HuH-7.5 (cell line): ENCODE data around the gene MAP2.

Experiments
- DNase-seq: peaks from one replicate; pipeline ENCODE4 v3.0.0; 2011; ENCODE audit warnings: low spot score

MAP2 gene

DNA sequence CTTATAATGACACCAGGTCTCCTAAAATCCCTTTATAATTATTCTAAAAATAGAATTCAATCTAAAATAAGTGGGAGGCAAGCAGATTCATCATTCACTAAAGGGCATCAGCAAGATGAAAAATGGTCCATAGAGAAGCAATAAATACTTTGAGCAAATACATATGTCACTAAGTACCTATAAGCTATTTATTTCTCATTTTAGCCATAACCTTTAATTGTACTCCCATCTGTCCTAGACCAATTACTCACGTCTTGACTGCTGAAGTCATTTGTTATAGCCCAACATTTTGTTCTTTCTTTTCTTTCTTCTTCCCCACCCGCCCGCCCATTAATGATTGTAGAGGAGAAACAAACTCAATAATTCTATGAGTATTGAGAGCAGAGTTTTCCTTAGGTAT, 105.7 kb downstream of the MAP2 start:
- DNase-seq, result no peak

GRCh38 chr2:209532321-209532720, 108.5 kb downstream of the MAP2 start:
- DNase-seq, result no peak

- DNase-seq, result no peak
Measured at GRCh38 chr2:209533391-209533790, 109.5 kb downstream of the MAP2 start.

GRCh38 chr2:209534228-209534627, 110.4 kb downstream of the MAP2 start:
- DNase-seq, result no peak

DNA sequence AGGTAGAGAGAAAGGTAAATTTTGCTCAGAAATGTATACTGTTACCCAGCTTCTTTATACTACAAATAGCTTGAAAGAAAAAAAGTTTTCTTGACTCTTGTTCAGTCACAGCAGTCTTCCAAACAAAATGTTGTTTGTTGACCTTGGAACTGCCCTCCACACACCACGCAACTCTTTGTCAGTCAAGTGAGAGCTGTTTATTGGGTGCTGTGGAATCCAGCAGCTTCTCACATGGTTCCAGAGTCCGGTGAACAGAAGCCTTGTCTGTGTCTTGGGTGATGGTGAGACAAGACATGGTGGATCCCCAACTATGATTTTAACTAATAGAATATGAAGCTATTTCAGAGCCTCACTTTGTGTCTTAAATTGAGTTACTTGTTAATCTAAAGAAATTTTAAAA, 112.5 kb downstream of the MAP2 start:
- DNase-seq, result no peak

DNA sequence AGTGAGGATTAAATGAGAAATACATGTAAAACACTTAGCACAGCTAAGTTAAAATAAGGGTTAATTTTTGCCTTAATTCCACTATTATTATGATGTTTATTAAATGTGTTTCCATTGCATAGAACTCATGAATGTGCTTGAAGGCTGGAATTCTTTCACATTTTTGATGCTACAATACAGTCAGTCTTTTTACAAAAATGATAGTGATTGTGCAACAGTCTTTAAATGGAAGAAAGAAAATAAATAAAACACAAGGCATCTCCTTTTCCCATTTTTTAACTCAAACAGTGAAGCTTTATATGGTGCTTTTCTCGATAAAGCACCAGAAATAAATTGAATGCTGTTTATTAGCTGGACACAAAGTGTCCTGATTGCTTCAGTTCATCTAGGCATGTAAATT, 123.9 kb downstream of the MAP2 start:
- no peak for DNase-seq

DNA sequence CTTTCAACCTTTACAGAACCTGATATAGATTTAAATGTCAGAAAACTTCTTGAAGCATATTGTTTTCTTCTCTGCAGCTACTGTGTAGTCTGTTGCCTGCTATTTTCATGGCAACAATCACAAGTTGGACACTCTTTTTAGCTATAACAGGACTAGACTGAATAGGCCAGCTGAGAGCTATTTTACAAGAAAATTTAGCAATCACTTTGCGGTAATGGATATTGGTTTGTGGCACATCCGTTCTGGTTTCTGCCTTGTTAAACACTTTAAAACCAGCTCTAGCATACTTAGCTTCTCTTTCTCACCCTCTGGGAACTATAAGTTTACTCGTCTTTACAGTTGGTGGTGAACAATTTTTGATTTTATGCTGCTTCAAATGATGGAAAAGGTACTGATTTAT, 125.7 kb downstream of the MAP2 start:
- no peak for DNase-seq

GRCh38 chr2:209553913-209554312, 130.1 kb downstream of the MAP2 start:
- DNase-seq, result no peak

DNA sequence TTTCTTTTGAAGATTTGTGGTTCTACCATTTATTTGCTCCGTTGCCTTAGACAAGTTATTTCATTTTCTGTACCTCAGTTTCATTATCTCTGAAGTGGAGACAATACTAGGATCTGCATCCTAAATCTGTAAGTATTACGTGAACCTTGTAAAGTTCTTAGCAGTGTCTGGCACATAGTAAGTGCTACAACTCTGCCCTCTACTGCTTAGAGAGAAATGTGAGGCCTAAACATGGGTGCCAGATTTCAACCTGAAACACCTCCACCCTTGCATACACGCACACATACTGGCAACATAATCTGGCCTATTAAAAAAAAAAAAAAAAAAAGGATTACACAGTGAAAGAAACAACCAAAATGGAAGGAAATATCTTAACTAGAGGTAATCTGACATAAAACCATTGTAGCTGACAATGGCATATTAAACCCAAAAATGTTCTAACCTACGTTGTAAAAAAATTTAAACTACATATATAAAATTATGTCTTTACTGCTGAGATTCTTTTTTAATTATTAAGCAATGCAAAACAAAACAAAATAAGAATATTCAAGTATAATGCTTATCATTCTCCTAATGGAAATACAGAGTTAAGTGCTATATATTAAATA, 132.6 kb downstream of the MAP2 start:
- DNase-seq, result peak; percentile 15

GRCh38 chr2:209560911-209561310, 137.1 kb downstream of the MAP2 start:
- no peak for DNase-seq

DNA sequence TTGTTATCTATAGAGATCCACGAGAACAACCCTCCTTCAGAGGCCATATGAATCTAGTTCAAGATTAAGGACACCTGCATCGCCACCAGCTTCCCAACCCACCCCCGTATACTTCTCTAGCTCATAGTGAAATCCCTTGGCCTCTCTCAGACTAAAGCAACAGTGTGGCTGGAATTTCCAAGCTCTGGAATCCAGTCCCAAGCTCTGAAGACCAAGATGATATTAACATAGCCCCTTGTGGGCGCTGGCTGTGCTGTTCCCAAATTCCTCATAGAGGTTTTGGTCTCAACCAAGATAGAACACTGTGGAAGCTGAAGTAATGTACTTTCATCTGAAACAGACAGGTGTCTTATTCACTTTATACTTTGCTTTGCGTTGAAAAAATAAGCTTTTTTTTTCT, 139.6 kb downstream of the MAP2 start:
- DNase-seq, result no peak

GRCh38 chr2:209564816-209565215, 141.0 kb downstream of the MAP2 start:
- DNase-seq, result no peak

- DNase-seq, result no peak
Measured at GRCh38 chr2:209565896-209566582, 142.2 kb downstream of the MAP2 start.

DNA sequence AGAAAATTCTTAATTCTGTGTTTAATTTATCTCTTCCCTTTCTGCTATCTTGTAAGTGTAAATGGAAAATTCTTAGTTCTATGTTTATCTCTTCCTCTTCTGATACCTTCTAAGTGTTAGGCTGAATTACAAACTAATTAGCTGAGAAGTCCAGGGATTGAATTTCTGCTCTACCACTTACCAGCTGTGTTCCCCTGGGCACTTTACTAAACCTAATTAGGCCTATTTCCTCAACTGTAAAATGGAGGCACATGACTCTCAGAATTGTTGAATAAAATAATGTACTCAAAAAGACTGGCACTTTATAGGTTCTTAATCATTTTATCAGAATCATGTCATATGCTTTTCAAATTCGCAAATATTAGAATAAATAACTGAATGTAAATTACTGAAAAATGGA, 146.3 kb downstream of the MAP2 start:
- no peak for DNase-seq

DNA sequence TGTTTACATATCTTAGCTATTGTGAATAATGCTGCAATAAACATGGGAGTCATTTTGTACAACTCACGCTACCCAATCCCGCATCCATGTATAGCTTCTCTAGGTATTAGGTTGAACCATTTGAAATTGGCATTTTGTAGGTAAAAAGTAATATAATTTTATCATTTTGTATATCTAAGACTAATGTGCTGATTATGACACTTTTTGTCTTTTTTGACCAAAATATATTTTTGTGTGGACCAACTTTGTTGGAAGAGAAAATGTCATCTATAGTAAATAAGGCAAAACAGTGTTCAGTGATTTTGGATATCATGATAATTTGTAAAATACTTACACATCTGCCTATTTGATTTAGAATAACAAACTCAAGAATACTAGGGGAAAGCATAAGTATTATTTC, 150.7 kb downstream of the MAP2 start:
- DNase-seq, result no peak

DNA sequence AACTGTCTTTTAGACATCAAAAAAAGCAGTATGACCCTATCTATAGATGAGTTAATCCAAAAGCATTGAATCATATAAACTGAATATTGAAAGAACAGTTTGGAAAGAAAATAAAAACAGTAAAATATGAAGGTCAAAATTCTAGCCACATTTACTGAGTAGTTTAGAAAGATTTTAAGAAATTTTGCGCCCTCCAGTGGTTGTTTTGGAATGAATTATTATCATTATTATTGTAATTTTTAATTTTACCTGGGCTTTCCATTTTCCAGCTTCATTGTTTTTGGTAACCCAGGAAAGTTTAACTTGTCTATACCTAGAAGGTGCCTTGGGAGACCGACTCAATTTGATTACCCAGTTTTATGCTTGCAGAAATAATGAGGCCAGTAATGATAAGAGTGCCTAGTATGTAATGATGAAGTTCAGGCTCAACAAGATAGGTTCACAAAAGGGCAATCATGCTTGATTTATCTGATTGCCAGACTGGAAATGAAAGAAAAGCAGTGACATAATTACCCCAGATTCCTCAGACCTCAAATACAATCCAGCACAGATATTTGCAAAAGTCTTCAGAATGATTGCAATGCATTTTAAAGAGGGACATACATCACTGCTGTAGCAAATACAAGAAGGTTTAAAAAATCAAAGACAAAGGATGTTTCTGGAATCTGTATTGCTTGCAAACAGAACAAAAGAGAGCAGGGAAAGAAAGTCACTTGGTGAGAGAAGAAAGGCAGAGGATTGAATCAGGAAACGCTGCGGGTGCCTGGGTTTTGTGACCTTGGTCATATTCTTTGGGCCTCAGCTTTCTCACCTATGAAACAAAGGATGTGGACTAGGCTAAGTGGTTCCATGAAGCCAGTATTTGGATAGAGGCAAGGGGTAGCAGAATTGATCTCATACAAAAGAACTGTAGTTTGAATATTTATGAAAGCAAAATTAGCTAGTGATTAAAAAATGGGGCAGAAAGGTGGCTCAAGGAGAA, 153.8 kb downstream of the MAP2 start:
- DNase-seq, result no peak

- no peak for DNase-seq
Measured at GRCh38 chr2:209578394-209579001, 154.7 kb downstream of the MAP2 start.

DNA sequence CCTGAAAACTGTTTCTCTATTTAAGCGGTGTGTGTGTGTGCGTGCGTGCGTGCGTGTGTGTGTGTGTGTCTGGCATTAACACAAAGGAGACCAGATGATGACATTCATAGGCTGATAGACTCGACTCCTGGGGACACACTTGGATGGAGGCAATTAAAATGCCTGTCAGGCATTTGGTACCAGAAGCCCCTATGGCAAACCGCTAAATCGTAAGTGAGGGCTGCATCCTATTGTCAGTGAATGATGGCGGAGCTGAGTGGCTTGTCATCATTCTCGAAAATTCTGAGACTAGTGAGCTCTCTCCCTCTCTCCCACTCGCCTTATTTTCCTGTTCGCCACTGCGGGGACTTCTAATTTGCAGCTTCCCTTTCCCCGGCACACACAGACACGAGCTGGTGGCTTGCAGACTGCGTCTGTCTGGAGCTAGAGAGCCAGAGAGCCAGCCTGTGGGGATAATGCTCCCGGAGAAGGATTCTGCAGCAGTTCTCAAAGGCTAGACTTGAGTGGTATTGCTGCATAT, 155.4 kb downstream of the MAP2 start:
- no peak for DNase-seq

GRCh38 chr2:209581040-209581439, 157.2 kb downstream of the MAP2 start:
- no peak for DNase-seq

GRCh38 chr2:209582281-209582680, 158.4 kb downstream of the MAP2 start:
- no peak for DNase-seq

- DNase-seq, result no peak
Measured at GRCh38 chr2:209584472-209584871, 160.6 kb downstream of the MAP2 start.

- no peak for DNase-seq
Measured at GRCh38 chr2:209584915-209585314, 161.1 kb downstream of the MAP2 start.
